GM12878 (cell line): ENCODE measurements around the gene HK3. TPM values are rescaled to one million over a fixed set of nuclear protein-coding genes. Genes with fewer than 3 reads are reported as not detected.

Source experiments
- ATAC-seq: fragments of 200-7000 bp; cut with Tn5 transposase; 3 replicates; pipeline ENCODE4 v1.9.1; 2020; ENCODE audit warnings: mild to moderate bottlenecking, moderate library complexity
- BruUV-seq: library from RNA; stranded (reverse); fragments of 400-500 nt; replicated peaks from 2 replicates; lab custom pipeline; 2021; lab: Mats Ljungman, UMichigan
- CTCF ChIA-PET: fragments of 300-600 bp; sonication (Branson Sonifier 250); formaldehyde crosslinking; extraction: SDS; loops from one replicate; lab custom pipeline; 2021; ENCODE audit warnings: inconsistent platforms; lab: Yijun Ruan, JAX
- POLR2A ChIA-PET: fragments of 350-600 bp; formaldehyde crosslinking; extraction: SDS; loops from one replicate; lab custom pipeline; 2021; ENCODE audit warnings: inconsistent platforms; lab: Charles Lee
- RAD21 ChIA-PET: fragments of 300-600 bp; sonication (Branson Sonifier 250); formaldehyde crosslinking; loops from one replicate; lab custom pipeline; 2023; ENCODE audit warnings: antibody characterized with exemption; ENCODE audit not compliant: unreplicated experiment; lab: Charles Lee
- SMC1A ChIA-PET: fragments of 300-600 bp; sonication (Branson Sonifier 250); formaldehyde crosslinking; loops from one replicate; lab custom pipeline; 2023; ENCODE audit not compliant: unreplicated experiment, uncharacterized antibody; lab: Charles Lee
- DNase-seq: peaks from one replicate; pipeline ENCODE4 v3.0.0-alpha.2; 2011; ENCODE audit warnings: low read depth, low spot score
- FAIRE-seq: peaks from 3 replicates; lab custom pipeline; 2011; peaks lifted over from hg19 to GRCh38; lab: Jason Lieb, UNC
- H2AFZ ChIP-seq: 2 replicates; pipeline ENCODE4 v1.6.0; 2011; ENCODE audit warnings: low read depth, low read length, control low read depth; ENCODE audit not compliant: control insufficient read depth
- H3K27ac ChIP-seq: 2 replicates; pipeline ENCODE4 v1.5.1; 2011; ENCODE audit warnings: control low read depth; ENCODE audit not compliant: control insufficient read depth, insufficient read depth
- H3K27me3 ChIP-seq, 2 experiments: replicated peaks in 1 of 2; 2 replicates each; pipeline versions ENCODE4 v1.6.0 to v1.6.1; 2011; ENCODE audit warnings: low read length in 1 of 2; ENCODE audit not compliant: control insufficient read depth in 2 of 2, insufficient read depth in 2 of 2
- H3K36me3 ChIP-seq, 2 experiments: 2 replicates each; pipeline ENCODE4 v1.5.1; 2011; ENCODE audit warnings: low read length in 1 of 2; ENCODE audit not compliant: control insufficient read depth in 2 of 2, insufficient read depth in 2 of 2
- H3K4me1 ChIP-seq: 2 replicates; pipeline ENCODE4 v1.6.1; 2011; ENCODE audit warnings: mild to moderate bottlenecking, low read length, moderate library complexity, mixed read lengths; ENCODE audit not compliant: control insufficient read depth, insufficient read depth
- H3K4me2 ChIP-seq: 2 replicates; pipeline ENCODE4 v1.6.0; 2011; ENCODE audit warnings: control low read depth; ENCODE audit not compliant: control insufficient read depth, insufficient read depth
- H3K4me3 ChIP-seq: fragments of 200-600 bp; sonication (generic); 2 replicates; pipeline ENCODE4 v1.5.1; 2016
- H3K79me2 ChIP-seq: 2 replicates; pipeline ENCODE4 v1.6.0; 2011; ENCODE audit warnings: low read length; ENCODE audit not compliant: control insufficient read depth, insufficient read depth
- H3K9ac ChIP-seq: 2 replicates; pipeline ENCODE4 v1.8.0; 2011; ENCODE audit warnings: low read length, control low read depth, mixed read lengths; ENCODE audit not compliant: control insufficient read depth, insufficient read depth
- H3K9me3 ChIP-seq: replicated peaks from 3 replicates; pipeline ENCODE4 v1.5.1; 2011; ENCODE audit warnings: mild to moderate bottlenecking, low read length; ENCODE audit not compliant: control insufficient read depth, insufficient read depth
- H4K20me1 ChIP-seq: 2 replicates; pipeline ENCODE4 v1.6.0; 2011; ENCODE audit not compliant: control insufficient read depth, insufficient read depth
- BRCA1 ChIP-seq: IDR thresholded peaks from 2 replicates; pipeline ENCODE4 v1.6.1; 2011; ENCODE audit warnings: low read depth, low read length, improper control_type of control experiment
- HDAC6 ChIP-seq: fragments of 200-600 bp; sonication (generic); IDR thresholded peaks from one replicate; pipeline ENCODE4 v1.8.0; 2017; ENCODE audit warnings: antibody characterized with exemption; ENCODE audit not compliant: unreplicated experiment
- KDM1A ChIP-seq: fragments of 200-600 bp; sonication (generic); IDR thresholded peaks from 2 replicates; pipeline ENCODE4 v1.6.1; 2016; ENCODE audit warnings: borderline replicate concordance
- MLLT1 ChIP-seq: fragments of 450-650 bp; IDR thresholded peaks from 2 replicates; pipeline ENCODE4 v1.6.1; 2016; ENCODE audit warnings: mild to moderate bottlenecking
- TCF3 ChIP-seq: IDR thresholded peaks from 2 replicates; pipeline ENCODE4 v1.6.1; 2012; ENCODE audit warnings: low read depth, mild to moderate bottlenecking, low read length, borderline replicate concordance; ENCODE audit not compliant: insufficient read depth
- USF2 ChIP-seq: IDR thresholded peaks from 2 replicates; pipeline ENCODE4 v1.6.1; 2011; ENCODE audit warnings: low read depth, low read length, improper control_type of control experiment, borderline replicate concordance
- ZBTB33 ChIP-seq: fragments of 450-650 bp; IDR thresholded peaks from 2 replicates; pipeline ENCODE4 v1.6.1; 2017; ENCODE audit warnings: mild to moderate bottlenecking
- in situ Hi-C: fragments of 300-500 bp; cut with MboI; formaldehyde crosslinking; loops from 9 replicates; pipeline ENCODE4 v1.14.3; 2018; ENCODE audit warnings: mixed read lengths
- intact Hi-C: fragments of 100-400 bp; cut with micrococcal nuclease; formaldehyde crosslinking; loops from one replicate; pipeline ENCODE4 v1.14.2; 2022; ENCODE audit not compliant: unreplicated experiment
- polyA plus RNA-seq, 11 experiments: library from polyadenylated mRNA; depleted of rRNA in 4 of 11; unstranded in 6 of 11; stranded (reverse) in 5 of 11; fragments of >200 nt; fragmentation: Nextera tagmentation in 4 of 11; fragmentation: Illumina TruSeq in 1 of 11; extraction: Ambion mirVana in 4 of 11; extraction: Trizol in 1 of 11; gene quantifications; 1 replicate in 1 of 11; 2 replicates in 10 of 11; pipeline versions ENCODE4 v1.2.1 to v1.2.3, GENCODE V29; 2011 to 2016; ENCODE audit warnings: inconsistent platforms in 2 of 11, missing spikeins in 2 of 11, low read depth in 1 of 11
- total RNA-seq, 4 experiments: library from RNA; depleted of rRNA in 3 of 4; stranded (reverse); fragments of >200 nt in 3 of 4; fragmentation: Illumina TruSeq in 1 of 4; extraction: Trizol in 1 of 4; gene quantifications; 2 replicates each; pipeline versions ENCODE4 v1.2.1 to v1.2.3, GENCODE V29; 2013 to 2021

Gene HK3
- total and polyA plus RNA-seq, 10 of the 15 experiments (the other 5 are each of a cell fraction or from before 2014, with no cell fraction given) = 0.13 to 1.3 (median 0.26) TPM; not detected in 4

GRCh38 chr5:176918613-176919012 is 19.5 kb upstream of the HK3 start (continued):
- TF ChIP-seq MLLT1 (no peak), KDM1A (no peak)

GRCh38 chr5:176916337-176916736 is 17.2 kb upstream of the HK3 start:
- no peak for ATAC-seq
- Histone ChIP-seq H3K79me2 (no peaks in the 10 kb centered on the region; the same call in 1 of the 2 replicates), H3K9ac (no peak overlapping the region), H3K27me3 (no peaks in the 10 kb centered on the region), H3K4me1 (no peaks in the 10 kb centered on the region), H3K27ac (no peak overlapping the region), H2AFZ (no peak overlapping the region), H4K20me1 (no peaks in the 10 kb centered on the region), H3K4me2 (no peak overlapping the region), H3K9me3 (no peaks in the 10 kb centered on the region), H3K36me3 (peaks cover 0 to 17% of the 10 kb centered on the region in 2 experiments; a peak in 2 of 4 replicates), H3K4me3 (no peak overlapping the region)
- intact Hi-C loops = no loop called here
- TF ChIP-seq TCF3 (no peak), HDAC6 (no peak), USF2 (no peak), ZBTB33 (no peak), BRCA1 (no peak)
- in situ Hi-C loops = no loop called here
- FAIRE-seq = no peak
- SMC1A ChIA-PET = no interaction called here
- RAD21 ChIA-PET = interaction anchor here (1.6 kb wide), 1 partner anchor 14 kb away, joined by 8 read pairs; no protein-coding TSS in a partner anchor
- POLR2A ChIA-PET = no interaction called here
- no peak for DNase-seq
- CTCF ChIA-PET = interaction anchor here (0.6 to 1.6 kb wide), 5 partner anchors 10 to 258 kb away, joined by 3 to 6 read pairs (median 3); no protein-coding TSS in a partner anchor
- BruUV-seq = no TSS peak
